Endodermal cell (in vitro differentiated cells): ENCODE measurements around the gene C4orf36. TPM values are rescaled to one million over a fixed set of nuclear protein-coding genes. Genes with fewer than 3 reads are reported as not detected.

Experiments used
- DNase-seq: peaks from one replicate; pipeline ENCODE4 v3.0.0-alpha.2; 2017
- H3K27ac ChIP-seq: 2 replicates; pipeline ENCODE4 v1.5.1; 2013; ENCODE audit warnings: mild to moderate bottlenecking, low read depth, low read length, moderate library complexity
- H3K27me3 ChIP-seq: 2 replicates; pipeline ENCODE4 v1.6.1; 2013; ENCODE audit warnings: mild to moderate bottlenecking, low read length, moderate library complexity; ENCODE audit not compliant: insufficient read depth, control insufficient read depth, poor library complexity, severe bottlenecking
- H3K36me3 ChIP-seq: 2 replicates; pipeline ENCODE4 v1.7.0; 2013; ENCODE audit warnings: mild to moderate bottlenecking, low read length, moderate library complexity; ENCODE audit not compliant: control insufficient read depth, insufficient read depth
- H3K4me1 ChIP-seq: one replicate; pipeline ENCODE4 v1.7.0; 2013; ENCODE audit warnings: low read length; ENCODE audit not compliant: control insufficient read depth, insufficient read depth
- H3K4me3 ChIP-seq: 2 replicates; pipeline ENCODE4 v1.5.1; 2013; ENCODE audit warnings: mild to moderate bottlenecking, low read length, moderate library complexity
- H3K9ac ChIP-seq: 2 replicates; pipeline ENCODE4 v1.6.1; 2013; ENCODE audit warnings: mild to moderate bottlenecking, low read length, moderate library complexity; ENCODE audit not compliant: poor library complexity, severe bottlenecking; ENCODE audit errors: extremely low read depth
- H3K9me3 ChIP-seq: 2 replicates; pipeline ENCODE4 v1.6.1; 2013; ENCODE audit warnings: mild to moderate bottlenecking, low read length, moderate library complexity; ENCODE audit not compliant: control insufficient read depth
- H3K27ac Mint-ChIP-seq: 2 replicates; pipeline ENCODE4 v1.8.0; 2020; ENCODE audit warnings: mixed read lengths
- H3K27me3 Mint-ChIP-seq: 2 replicates; pipeline ENCODE4 v1.8.0; 2021; ENCODE audit warnings: mild to moderate bottlenecking, mixed read lengths; ENCODE audit not compliant: insufficient read depth
- H3K36me3 Mint-ChIP-seq: 2 replicates; pipeline ENCODE4 v1.8.0; 2020; ENCODE audit warnings: low read depth, mixed read lengths
- H3K4me1 Mint-ChIP-seq: 2 replicates; pipeline ENCODE4 v1.8.0; 2020; ENCODE audit warnings: mixed read lengths
- H3K4me3 Mint-ChIP-seq: 2 replicates; pipeline ENCODE4 v1.8.0; 2020; ENCODE audit warnings: mild to moderate bottlenecking, moderate library complexity, mixed read lengths
- H3K9me3 Mint-ChIP-seq: 2 replicates; pipeline ENCODE4 v1.8.0; 2020; ENCODE audit warnings: mild to moderate bottlenecking, mixed read lengths
- WGBS, 2 experiments: methylation state at CpG; one replicate each; pipeline versions ENCODE4 v1.1.5 to v1.1.7; 2013; ENCODE audit warnings: missing lambda C conversion rate in 2 of 2, mixed read lengths in 1 of 2; ENCODE audit not compliant: insufficient coverage in 1 of 2, insufficient read length in 1 of 2; 5-methylcytosine and 5-hydroxymethylcytosine counted together
- total RNA-seq, 2 donors: library from RNA; stranded (reverse); fragmentation: NEBNext Ultra II Directional in 1 of 2; extraction: Animal tissue kit (Norgen Biotek cat#: 25700) in 1 of 2; gene quantifications; 2 replicates in 1 of 2; 3 replicates in 1 of 2; pipeline ENCODE4 v1.2.1, GENCODE V29; 2021
- TF ChIP-seq, protein P1 (sequence below): fragments of 200-600 bp; sonication (generic); conservative IDR thresholded peaks from 2 replicates; pipeline ENCODE4 v1.5.0; 2021; ENCODE audit warnings: antibody characterized with exemption, mild to moderate bottlenecking

Gene C4orf36
- total RNA-seq, 2 donors from 2014 or later = 2.2 to 3.7 TPM

DNA sequence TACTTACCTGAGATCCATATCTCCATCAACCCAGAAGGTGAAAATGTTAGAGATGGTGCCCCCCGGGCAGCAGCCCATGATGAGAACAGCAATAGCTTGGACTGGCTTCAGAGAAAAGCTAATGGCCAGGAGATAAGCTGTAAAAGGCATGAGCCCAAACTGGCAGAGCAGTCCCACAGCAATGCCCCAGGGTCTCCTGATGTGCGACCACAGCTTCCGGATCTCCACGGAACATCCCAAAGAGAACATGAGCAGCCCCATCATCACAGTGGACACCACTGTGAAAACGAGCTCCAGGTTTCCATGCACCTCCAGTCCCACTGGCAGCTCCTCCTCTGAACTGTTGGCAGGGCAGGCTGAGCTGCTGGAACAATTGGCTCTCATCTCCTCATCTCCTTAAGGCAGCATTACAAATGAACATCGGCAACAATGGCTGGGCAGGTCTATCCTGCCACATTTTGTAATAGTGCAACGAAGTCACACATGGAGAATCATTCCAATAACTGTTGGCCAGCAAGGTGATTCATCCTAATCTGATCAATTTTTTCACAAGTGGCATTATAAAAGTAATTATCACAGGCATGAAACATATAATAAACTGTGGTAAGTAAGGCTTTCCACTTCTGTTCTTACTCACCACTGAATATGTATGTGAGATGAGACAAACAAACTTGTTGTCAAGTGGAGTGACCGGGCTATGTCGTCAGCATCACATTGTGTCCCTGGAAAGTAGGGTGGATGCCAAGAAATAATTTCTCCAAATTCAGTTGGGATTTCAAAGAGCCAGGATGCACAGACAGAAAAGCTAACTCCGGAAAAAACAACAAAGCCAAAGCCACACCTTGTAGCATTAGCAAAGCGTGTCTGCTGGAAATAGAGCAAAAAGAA, 43.2 kb downstream of the C4orf36 start, which contains the start of gene SLC10A6:
TSS of gene SLC10A6 (minus strand) at position 653 of the 888 bp plus-strand sequence. CDS start at position 384, 269 bp downstream.
- DNase-seq = peak; percentile 51
- Histone ChIP-seq H3K4me1 (peaks cover 3% of the 10 kb centered on the region), H3K27me3 (no peaks in the 10 kb centered on the region), H3K27ac (no peak within 1 kb of the TSS), H3K36me3 (no peaks in the 10 kb centered on the region), H3K9ac (no peak within 1 kb of the TSS), H3K4me3 (no peak within 1 kb of the TSS), H3K9me3 (no peaks in the 10 kb centered on the region)
- H3K27me3 Mint-ChIP-seq = no peaks in the 10 kb centered on the region
- 93 to 95% methylated on average over 10 to 11 of the region's 11 CpGs for WGBS, 2 experiments
- H3K4me3 Mint-ChIP-seq = no peak within 1 kb of the TSS
- no peaks in the 10 kb centered on the region for H3K9me3 Mint-ChIP-seq
- H3K4me1 Mint-ChIP-seq = peaks cover 15% of the 10 kb centered on the region
- H3K27ac Mint-ChIP-seq = no peak within 1 kb of the TSS
- TF ChIP-seq, protein P1, sequence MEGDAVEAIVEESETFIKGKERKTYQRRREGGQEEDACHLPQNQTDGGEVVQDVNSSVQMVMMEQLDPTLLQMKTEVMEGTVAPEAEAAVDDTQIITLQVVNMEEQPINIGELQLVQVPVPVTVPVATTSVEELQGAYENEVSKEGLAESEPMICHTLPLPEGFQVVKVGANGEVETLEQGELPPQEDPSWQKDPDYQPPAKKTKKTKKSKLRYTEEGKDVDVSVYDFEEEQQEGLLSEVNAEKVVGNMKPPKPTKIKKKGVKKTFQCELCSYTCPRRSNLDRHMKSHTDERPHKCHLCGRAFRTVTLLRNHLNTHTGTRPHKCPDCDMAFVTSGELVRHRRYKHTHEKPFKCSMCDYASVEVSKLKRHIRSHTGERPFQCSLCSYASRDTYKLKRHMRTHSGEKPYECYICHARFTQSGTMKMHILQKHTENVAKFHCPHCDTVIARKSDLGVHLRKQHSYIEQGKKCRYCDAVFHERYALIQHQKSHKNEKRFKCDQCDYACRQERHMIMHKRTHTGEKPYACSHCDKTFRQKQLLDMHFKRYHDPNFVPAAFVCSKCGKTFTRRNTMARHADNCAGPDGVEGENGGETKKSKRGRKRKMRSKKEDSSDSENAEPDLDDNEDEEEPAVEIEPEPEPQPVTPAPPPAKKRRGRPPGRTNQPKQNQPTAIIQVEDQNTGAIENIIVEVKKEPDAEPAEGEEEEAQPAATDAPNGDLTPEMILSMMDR = no peak
- H3K36me3 Mint-ChIP-seq = no peaks in the 10 kb centered on the region

DNA sequence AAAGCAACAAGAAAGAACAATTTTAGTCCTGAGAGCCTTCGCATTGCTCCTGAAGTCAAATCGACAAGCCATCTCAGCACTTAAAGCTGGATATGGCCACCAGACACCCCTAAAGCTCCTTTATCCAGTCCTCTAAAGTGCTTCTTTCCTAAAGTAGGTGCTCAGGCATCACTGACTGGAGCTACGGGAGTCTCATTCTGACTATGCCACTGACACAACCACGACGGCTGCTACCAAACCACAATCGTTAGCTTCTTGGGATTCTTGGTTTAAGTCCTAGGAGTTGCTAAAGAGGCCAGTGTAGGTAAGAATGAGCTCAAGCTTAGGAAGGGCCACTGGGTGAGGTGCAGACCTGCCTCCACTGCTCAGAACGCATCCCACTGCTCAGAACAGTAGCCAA, 44.1 kb downstream of the C4orf36 start:
- no peaks in the 10 kb centered on the region for H3K36me3 Mint-ChIP-seq
- H3K4me1 Mint-ChIP-seq = peaks cover 15% of the 10 kb centered on the region
- DNase-seq = peak; percentile 57

DNA sequence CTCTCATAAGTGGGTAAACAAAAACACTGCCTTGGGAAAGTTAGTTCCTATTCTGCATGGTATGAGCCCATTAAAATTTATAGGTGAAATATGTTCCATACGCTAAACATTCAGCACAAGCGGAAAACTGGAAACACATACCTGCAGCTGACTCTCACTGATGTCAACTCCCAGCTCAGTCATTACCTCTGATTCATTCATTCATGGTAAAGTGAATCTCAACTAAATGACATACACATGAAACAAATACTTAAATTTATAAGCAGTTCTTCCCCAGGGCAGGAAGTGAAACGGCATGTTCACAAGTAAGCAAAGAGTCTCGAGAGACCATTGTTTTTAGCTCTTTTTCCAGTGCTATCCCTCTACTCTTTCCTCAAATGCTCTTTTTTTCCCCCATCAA, 44.7 kb downstream of the C4orf36 start:
- Histone ChIP-seq H3K36me3 (no peaks in the 10 kb centered on the region), H3K4me1 (peaks cover 3% of the 10 kb centered on the region), H3K27ac (no peak overlapping the region), H3K9ac (no peak overlapping the region), H3K9me3 (no peaks in the 10 kb centered on the region), H3K27me3 (no peaks in the 10 kb centered on the region), H3K4me3 (no peak overlapping the region)
- WGBS, 2 experiments = 91 to 97% methylated on average over 4 of the region's 4 CpGs
- Mint-ChIP-seq H3K27me3 (no peaks in the 10 kb centered on the region), H3K9me3 (no peaks in the 10 kb centered on the region), H3K27ac (no peak overlapping the region), H3K4me1 (peaks cover 15% of the 10 kb centered on the region), H3K36me3 (no peaks in the 10 kb centered on the region), H3K4me3 (no peak overlapping the region)
- DNase-seq = no peak
- TF ChIP-seq, protein P1 = no peak

More for the DNA sequence above, 44.1 kb downstream of the C4orf36 start:
- H3K9me3 ChIP-seq = no peaks in the 10 kb centered on the region
- H3K27ac ChIP-seq = no peak overlapping the region
- H3K4me1 ChIP-seq = peaks cover 3% of the 10 kb centered on the region
- Mint-ChIP-seq H3K27me3 (no peaks in the 10 kb centered on the region), H3K4me3 (no peak overlapping the region), H3K9me3 (no peaks in the 10 kb centered on the region), H3K27ac (no peak overlapping the region)
- TF ChIP-seq, protein P1 = no peak
- no peaks in the 10 kb centered on the region for H3K36me3 ChIP-seq
- H3K27me3 ChIP-seq = no peaks in the 10 kb centered on the region
- no peak overlapping the region for H3K4me3 ChIP-seq
- no peak overlapping the region for H3K9ac ChIP-seq
- 77 to 81% methylated on average over 7 of the region's 7 CpGs for WGBS, 2 experiments
